ENCODE measurements around the gene RPGRIP1L. TPM values are rescaled to one million over a fixed set of nuclear protein-coding genes. Genes with fewer than 3 reads are reported as not detected.

Gene RPGRIP1L
- total RNA-seq, 1 experiment from 2014 or later = 9.8 TPM

GRCh38 chr16:53703590-53704444, at the start of gene RPGRIP1L, which contains the start of gene FTO (continued):
- TF ChIP-seq ZNF416 (CRISPR knock-in tag; IDR thresholded peaks at IDR 0.05) (no peak), SOX15 (CRISPR knock-in tag; IDR thresholded peaks at IDR 0.05) (no peak), KAT7 (CRISPR knock-in tag; IDR thresholded peaks at IDR 0.05; ENCODE audit: borderline replicate concordance) (no peak), FOXK1 (CRISPR knock-in tag; IDR thresholded peaks at IDR 0.05) (peak; percentile 83), USF1 (CRISPR knock-in tag; IDR thresholded peaks at IDR 0.05) (peak; percentile 34; the same call in 1 of the 2 replicates), ZNF121 (CRISPR knock-in tag; IDR thresholded peaks at IDR 0.05) (no peak), SP1 (CRISPR knock-in tag; conservative IDR thresholded peaks at IDR 0.05) (peak; percentile 63; the same call in 1 of the 2 replicates), NR1H2 (CRISPR knock-in tag; IDR thresholded peaks at IDR 0.05) (no peak), ZBTB43 (CRISPR knock-in tag; IDR thresholded peaks at IDR 0.05) (no peak), USF2 (CRISPR knock-in tag; IDR thresholded peaks at IDR 0.05) (peak; percentile 60), TEAD1 (CRISPR knock-in tag; IDR thresholded peaks at IDR 0.05) (no peak), SMAD3 (CRISPR knock-in tag; IDR thresholded peaks at IDR 0.05; ENCODE audit: borderline replicate concordance) (no peak)
- TF ChIP-seq, protein P1, sequence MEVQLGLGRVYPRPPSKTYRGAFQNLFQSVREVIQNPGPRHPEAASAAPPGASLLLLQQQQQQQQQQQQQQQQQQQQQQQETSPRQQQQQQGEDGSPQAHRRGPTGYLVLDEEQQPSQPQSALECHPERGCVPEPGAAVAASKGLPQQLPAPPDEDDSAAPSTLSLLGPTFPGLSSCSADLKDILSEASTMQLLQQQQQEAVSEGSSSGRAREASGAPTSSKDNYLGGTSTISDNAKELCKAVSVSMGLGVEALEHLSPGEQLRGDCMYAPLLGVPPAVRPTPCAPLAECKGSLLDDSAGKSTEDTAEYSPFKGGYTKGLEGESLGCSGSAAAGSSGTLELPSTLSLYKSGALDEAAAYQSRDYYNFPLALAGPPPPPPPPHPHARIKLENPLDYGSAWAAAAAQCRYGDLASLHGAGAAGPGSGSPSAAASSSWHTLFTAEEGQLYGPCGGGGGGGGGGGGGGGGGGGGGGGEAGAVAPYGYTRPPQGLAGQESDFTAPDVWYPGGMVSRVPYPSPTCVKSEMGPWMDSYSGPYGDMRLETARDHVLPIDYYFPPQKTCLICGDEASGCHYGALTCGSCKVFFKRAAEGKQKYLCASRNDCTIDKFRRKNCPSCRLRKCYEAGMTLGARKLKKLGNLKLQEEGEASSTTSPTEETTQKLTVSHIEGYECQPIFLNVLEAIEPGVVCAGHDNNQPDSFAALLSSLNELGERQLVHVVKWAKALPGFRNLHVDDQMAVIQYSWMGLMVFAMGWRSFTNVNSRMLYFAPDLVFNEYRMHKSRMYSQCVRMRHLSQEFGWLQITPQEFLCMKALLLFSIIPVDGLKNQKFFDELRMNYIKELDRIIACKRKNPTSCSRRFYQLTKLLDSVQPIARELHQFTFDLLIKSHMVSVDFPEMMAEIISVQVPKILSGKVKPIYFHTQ (CRISPR knock-in tag; IDR thresholded peaks at IDR 0.05) = no peak
- TF ChIP-seq, protein P2, sequence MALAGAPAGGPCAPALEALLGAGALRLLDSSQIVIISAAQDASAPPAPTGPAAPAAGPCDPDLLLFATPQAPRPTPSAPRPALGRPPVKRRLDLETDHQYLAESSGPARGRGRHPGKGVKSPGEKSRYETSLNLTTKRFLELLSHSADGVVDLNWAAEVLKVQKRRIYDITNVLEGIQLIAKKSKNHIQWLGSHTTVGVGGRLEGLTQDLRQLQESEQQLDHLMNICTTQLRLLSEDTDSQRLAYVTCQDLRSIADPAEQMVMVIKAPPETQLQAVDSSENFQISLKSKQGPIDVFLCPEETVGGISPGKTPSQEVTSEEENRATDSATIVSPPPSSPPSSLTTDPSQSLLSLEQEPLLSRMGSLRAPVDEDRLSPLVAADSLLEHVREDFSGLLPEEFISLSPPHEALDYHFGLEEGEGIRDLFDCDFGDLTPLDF (CRISPR knock-in tag; IDR thresholded peaks at IDR 0.05) = no peak

GRCh38 chr16:53753431-53753830, 49.8 kb upstream of the RPGRIP1L start:
- H3K27ac Mint-ChIP-seq = no peak overlapping the region
- ChIA-PET CTCF (interaction anchor here (1.3 to 5.2 kb wide), 4 partner anchors 10 to 208 kb away, joined by 6 to 53 read pairs (median 11); no protein-coding TSS in a partner anchor), POLR2A (interaction anchor here (1.0 kb wide), 1 partner anchor 9 kb away, joined by 3 read pairs; no protein-coding TSS in a partner anchor)
- H3K4me3 Mint-ChIP-seq = no peak overlapping the region
- DNase-seq (ENCODE audit: low spot score) (no peak), ATAC-seq (no peak; the same call in 1 of the 2 replicates)
- no peaks in the 10 kb centered on the region; the same call in 1 of the 2 replicates for H3K27me3 Mint-ChIP-seq (ENCODE audit: low read depth)
- peaks cover 16% of the 10 kb centered on the region for H3K4me1 Mint-ChIP-seq
- H3K9me3 Mint-ChIP-seq = no peaks in the 10 kb centered on the region
- H3K36me3 Mint-ChIP-seq = no peaks in the 10 kb centered on the region
- TF ChIP-seq, protein P3, sequence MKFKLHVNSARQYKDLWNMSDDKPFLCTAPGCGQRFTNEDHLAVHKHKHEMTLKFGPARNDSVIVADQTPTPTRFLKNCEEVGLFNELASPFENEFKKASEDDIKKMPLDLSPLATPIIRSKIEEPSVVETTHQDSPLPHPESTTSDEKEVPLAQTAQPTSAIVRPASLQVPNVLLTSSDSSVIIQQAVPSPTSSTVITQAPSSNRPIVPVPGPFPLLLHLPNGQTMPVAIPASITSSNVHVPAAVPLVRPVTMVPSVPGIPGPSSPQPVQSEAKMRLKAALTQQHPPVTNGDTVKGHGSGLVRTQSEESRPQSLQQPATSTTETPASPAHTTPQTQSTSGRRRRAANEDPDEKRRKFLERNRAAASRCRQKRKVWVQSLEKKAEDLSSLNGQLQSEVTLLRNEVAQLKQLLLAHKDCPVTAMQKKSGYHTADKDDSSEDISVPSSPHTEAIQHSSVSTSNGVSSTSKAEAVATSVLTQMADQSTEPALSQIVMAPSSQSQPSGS (CRISPR knock-in tag; IDR thresholded peaks at IDR 0.05; ENCODE audit: borderline replicate concordance, low read depth) = no peak
- no peak for TF ChIP-seq NR3C1 (CRISPR knock-in tag; conservative IDR thresholded peaks at IDR 0.05; ENCODE audit: low read depth)
- no peak for TF ChIP-seq ZNF121 (CRISPR knock-in tag; IDR thresholded peaks at IDR 0.05)
- TF ChIP-seq ATF1 (CRISPR knock-in tag; IDR thresholded peaks at IDR 0.05) = no peak
- no peak for TF ChIP-seq ZNF425 (CRISPR knock-in tag; conservative IDR thresholded peaks at IDR 0.05)
- TF ChIP-seq, protein P4, sequence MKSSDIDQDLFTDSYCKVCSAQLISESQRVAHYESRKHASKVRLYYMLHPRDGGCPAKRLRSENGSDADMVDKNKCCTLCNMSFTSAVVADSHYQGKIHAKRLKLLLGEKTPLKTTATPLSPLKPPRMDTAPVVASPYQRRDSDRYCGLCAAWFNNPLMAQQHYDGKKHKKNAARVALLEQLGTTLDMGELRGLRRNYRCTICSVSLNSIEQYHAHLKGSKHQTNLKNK (CRISPR knock-in tag; IDR thresholded peaks at IDR 0.05) = no peak
- no peak for TF ChIP-seq ZNF416 (CRISPR knock-in tag; IDR thresholded peaks at IDR 0.05)
- TF ChIP-seq, protein P1 (CRISPR knock-in tag; IDR thresholded peaks at IDR 0.05) = no peak

Data from WTC11 (cell line).